ENCODE measurements around the gene SUMO2. TPM values are rescaled to one million over a fixed set of nuclear protein-coding genes. Genes with fewer than 3 reads are reported as not detected.
"Not testable (repeated sequence)": the region's sequence is repeated elsewhere in the genome, so short reads cannot be mapped to it uniquely, and the experiment has no call there.

The SUMO2 gene
- total RNA-seq, 3 donors from 2014 or later: 218 to 304 (median 254) TPM

- no peak for TF ChIP-seq CTCF (IDR thresholded peaks at IDR 0.05)
- ATAC-seq (peak; percentile 94), DNase-seq (peak in 1 of 3 donors; percentile 42)
- peaks cover 3% of the 10 kb centered on the region for H3K36me3 ChIP-seq (ENCODE audit: low read depth)
- H3K4me3 ChIP-seq: no peak overlapping the region
- intact Hi-C loops (cut with DNase I, micrococcal nuclease): no loop called here
- peaks cover 10% of the 10 kb centered on the region for H3K4me1 ChIP-seq (ENCODE audit: low read depth)
- no peaks in the 10 kb centered on the region for H3K9me3 ChIP-seq
Observed at GRCh38 chr17:75147878-75148546, 34.7 kb downstream of the SUMO2 start.

- H3K36me3 ChIP-seq (ENCODE audit: low read depth): peaks cover 3% of the 10 kb centered on the region
- DNase-seq (no peak), ATAC-seq (no peak)
Observed at GRCh38 chr17:75146592-75146991, 36.2 kb downstream of the SUMO2 start.

GRCh38 chr17:75144816-75145512 is 37.8 kb downstream of the SUMO2 start:
- no peak for TF ChIP-seq CTCF (IDR thresholded peaks at IDR 0.05)
- intact Hi-C loops (cut with DNase I, micrococcal nuclease): no loop called here
- Histone ChIP-seq H3K36me3 (ENCODE audit: low read depth) (peaks cover 3% of the 10 kb centered on the region), H3K4me3 (no peak overlapping the region), H3K4me1 (ENCODE audit: low read depth) (peaks cover 10% of the 10 kb centered on the region), H3K9me3 (no peaks in the 10 kb centered on the region)
- ATAC-seq: no peak
- no peak for DNase-seq

More at GRCh38 chr17:75146592-75146991, 36.2 kb downstream of the SUMO2 start:
- intact Hi-C loops (cut with DNase I, micrococcal nuclease): no loop called here
- H3K4me1 ChIP-seq (ENCODE audit: low read depth): peaks cover 10% of the 10 kb centered on the region
- TF ChIP-seq CTCF (IDR thresholded peaks at IDR 0.05): no peak
- H3K4me3 ChIP-seq: no peak overlapping the region
- no peaks in the 10 kb centered on the region for H3K9me3 ChIP-seq

GRCh38 chr17:75142236-75142971 is 40.4 kb downstream of the SUMO2 start:
- no peak for TF ChIP-seq CTCF (IDR thresholded peaks at IDR 0.05)
- DNase-seq (no peak), ATAC-seq (no peak)
- no peaks in the 10 kb centered on the region for H3K4me1 ChIP-seq (ENCODE audit: low read depth)
- peaks cover 3% of the 10 kb centered on the region for H3K36me3 ChIP-seq (ENCODE audit: low read depth)
- no peaks in the 10 kb centered on the region for H3K9me3 ChIP-seq
- H3K4me3 ChIP-seq: no peak overlapping the region
- intact Hi-C loops (cut with DNase I, micrococcal nuclease): no loop called here

- Histone ChIP-seq H3K4me3 (no peak overlapping the region), H3K9me3 (no peaks in the 10 kb centered on the region), H3K4me1 (ENCODE audit: low read depth) (no peaks in the 10 kb centered on the region), H3K36me3 (ENCODE audit: low read depth) (no peaks in the 10 kb centered on the region)
- ATAC-seq (no peak), DNase-seq (peak in 1 of 3 donors; percentile 17)
- no peak for TF ChIP-seq CTCF (IDR thresholded peaks at IDR 0.05)
- intact Hi-C loops (cut with DNase I, micrococcal nuclease): no loop called here
Observed at GRCh38 chr17:75138519-75138918, 44.2 kb downstream of the SUMO2 start.

GRCh38 chr17:75137762-75138161 is 45.0 kb downstream of the SUMO2 start:
- intact Hi-C loops (cut with DNase I, micrococcal nuclease); H3K4me1 ChIP-seq (ENCODE audit: low read depth); ATAC-seq; H3K36me3 ChIP-seq (ENCODE audit: low read depth); H3K9me3 ChIP-seq; DNase-seq; H3K4me3 ChIP-seq: not testable (repeated sequence)

Measured in mucosa of descending colon (tissue), 3 donors.